Pancreas (tissue), 10 donors: ENCODE data around the gene NMRAL1. TPM values are rescaled to one million over a fixed set of nuclear protein-coding genes. Genes with fewer than 3 reads are reported as not detected.
A peak's percentile ranks its signal among the peaks of the same experiment; 100 is the strongest.

Experiments
- ATAC-seq, 4 donors: fragments of 200-7000 bp; cut with Tn5 transposase; one replicate each; pipeline versions ENCODE4 v1.8.0 to v1.9.1; 2020; ENCODE audit warnings: mild to moderate bottlenecking in 4 of 4, moderate library complexity in 4 of 4
- DNase-seq, 6 donors: peaks; one replicate each; pipeline ENCODE4 v3.0.0-alpha.2; 2020
- FAIRE-seq: peaks from 2 replicates; lab custom pipeline; 2012; peaks lifted over from hg19 to GRCh38; lab: Jason Lieb, UNC
- H3K27ac ChIP-seq, 4 donors: fragments of 200-600 bp; sonication (generic); 1 replicate in 3 of 4; 2 replicates in 1 of 4; pipeline versions ENCODE4 v1.5.0 to v1.8.0; 2020
- H3K27me3 ChIP-seq, 4 donors: fragments of 200-600 bp; one replicate each; pipeline ENCODE4 v1.8.0; 2021
- H3K36me3 ChIP-seq, 3 donors: fragments of 200-600 bp; sonication (generic) in 1 of 3; one replicate each; pipeline versions ENCODE4 v1.5.0 to v1.8.0; 2020 to 2021
- H3K4me1 ChIP-seq, 3 donors: fragments of 200-600 bp; one replicate each; pipeline ENCODE4 v1.8.0; 2021
- H3K4me3 ChIP-seq, 4 donors: fragments of 200-600 bp; sonication (generic) in 2 of 4; one replicate each; pipeline versions ENCODE4 v1.5.0 to v1.8.0; 2020 to 2021
- H3K9me3 ChIP-seq, 4 donors: fragments of 200-600 bp; one replicate each; pipeline ENCODE4 v1.8.0; 2021
- WGBS, 2 donors: extraction: QIAGEN DNeasy Blood & Tissue Kit; methylation state at CpG; one replicate each; pipeline ENCODE4 v1.1.7; 2013; 5-methylcytosine and 5-hydroxymethylcytosine counted together
- intact Hi-C, 3 donors: fragments of 100-400 bp; cut with DNase I; formaldehyde crosslinking; loops; one replicate each; pipeline versions ENCODE4 v1.11.1 to v1.14.2; 2022
- polyA plus RNA-seq, 2 donors: library from polyadenylated mRNA; stranded (reverse); fragments of 200-250 nt; gene quantifications; one replicate each; pipeline ENCODE4 v1.2.3, GENCODE V29; 2013
- total RNA-seq, 6 donors: library from RNA; stranded (reverse); fragmentation: NEBNext Ultra II Directional in 4 of 6; extraction: Animal tissue kit (Norgen Biotek cat#: 25700) in 4 of 6; gene quantifications; one replicate each; pipeline versions ENCODE4 v1.2.1 to v1.2.4, GENCODE V29; 2021 to 2023
- TF ChIP-seq, protein P1 (sequence below), 4 donors: fragments of 200-600 bp; sonication (generic) in 3 of 4; IDR thresholded peaks; one replicate each; pipeline versions ENCODE4 v1.5.0 to v1.8.0; 2021; ENCODE audit warnings: antibody characterized with exemption in 4 of 4
- donor health status: healthy with polysubstance abuse.
- donor health status: DM: no; HTN: no; CAD: no; lungs with moderate emphysema.
- donor health status: DM: no; HTN: no; CAD: no.
- donor health status: control.
- donor health status: control.
- donor health status: Bipolar disorder and iron deficiency.
- donor health status: DM: yes; HTN: yes; CAD: no.
- donor health status: DM: no; HTN: no; CAD: no.
- donor health status: DM: no; HTN: no; CAD: no.
- donor health status: DM: yes; HTN: yes; CAD: no.

NMRAL1 gene
- total and polyA plus RNA-seq, 8 donors = 21.9 to 84.7 (median 25.1) TPM

DNA sequence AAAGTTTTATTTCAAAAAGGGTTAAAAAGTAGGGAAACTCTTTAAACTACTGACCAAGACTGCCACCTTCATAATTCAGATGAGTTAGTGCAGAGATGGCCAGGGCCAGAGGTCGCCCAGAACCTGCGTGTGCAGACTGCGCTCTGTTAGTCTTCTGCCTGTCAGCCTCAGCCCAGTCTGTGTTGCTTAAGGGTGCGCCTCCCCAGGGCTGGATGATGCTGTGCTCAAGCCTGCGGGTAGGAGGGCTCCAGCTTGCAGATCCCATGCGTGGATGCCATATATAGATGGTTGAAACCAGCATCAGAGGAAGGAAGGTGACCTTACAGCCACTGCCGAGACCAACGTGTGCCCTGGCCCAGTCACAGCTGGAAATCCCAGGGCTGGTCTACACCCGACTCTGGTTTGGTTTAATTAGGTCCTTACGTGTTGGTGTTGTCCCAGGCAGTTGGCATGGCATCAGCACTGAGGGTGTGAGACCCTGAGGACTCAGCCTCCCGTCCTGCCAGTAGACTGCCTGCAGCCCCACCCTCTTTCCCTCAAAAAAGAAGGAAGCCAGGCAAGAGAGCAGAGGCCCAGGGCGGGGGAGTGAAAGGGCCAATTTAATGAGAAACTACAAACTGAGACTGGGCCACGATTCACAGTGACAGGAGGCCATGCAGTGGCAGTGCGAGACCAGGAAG lies 36.5 kb upstream of the NMRAL1 start:
- Histone ChIP-seq H3K27ac (peak overlapping the region in 1 of 4 donors; percentile 19), H3K4me3 (no peak overlapping the region), H3K9me3 (no peaks in the 10 kb centered on the region), H3K36me3 (peaks cover 3 to 39% (median 13%) of the 10 kb centered on the region in 3 donors), H3K27me3 (no peaks in the 10 kb centered on the region), H3K4me1 (peaks cover 0 to 14% (median 0%) of the 10 kb centered on the region in 3 donors)
- 74 to 77% methylated on average over 14 of the region's 14 CpGs for WGBS, 2 donors
- FAIRE-seq (no peak), DNase-seq (no peak), ATAC-seq (no peak)
- intact Hi-C loops = loop anchor here in 2 of 3 donors (5.0 to 10.0 kb wide), 3 partner anchors 36 to 74 kb away; no protein-coding TSS in a partner anchor
- TF ChIP-seq, protein P1, sequence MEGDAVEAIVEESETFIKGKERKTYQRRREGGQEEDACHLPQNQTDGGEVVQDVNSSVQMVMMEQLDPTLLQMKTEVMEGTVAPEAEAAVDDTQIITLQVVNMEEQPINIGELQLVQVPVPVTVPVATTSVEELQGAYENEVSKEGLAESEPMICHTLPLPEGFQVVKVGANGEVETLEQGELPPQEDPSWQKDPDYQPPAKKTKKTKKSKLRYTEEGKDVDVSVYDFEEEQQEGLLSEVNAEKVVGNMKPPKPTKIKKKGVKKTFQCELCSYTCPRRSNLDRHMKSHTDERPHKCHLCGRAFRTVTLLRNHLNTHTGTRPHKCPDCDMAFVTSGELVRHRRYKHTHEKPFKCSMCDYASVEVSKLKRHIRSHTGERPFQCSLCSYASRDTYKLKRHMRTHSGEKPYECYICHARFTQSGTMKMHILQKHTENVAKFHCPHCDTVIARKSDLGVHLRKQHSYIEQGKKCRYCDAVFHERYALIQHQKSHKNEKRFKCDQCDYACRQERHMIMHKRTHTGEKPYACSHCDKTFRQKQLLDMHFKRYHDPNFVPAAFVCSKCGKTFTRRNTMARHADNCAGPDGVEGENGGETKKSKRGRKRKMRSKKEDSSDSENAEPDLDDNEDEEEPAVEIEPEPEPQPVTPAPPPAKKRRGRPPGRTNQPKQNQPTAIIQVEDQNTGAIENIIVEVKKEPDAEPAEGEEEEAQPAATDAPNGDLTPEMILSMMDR (IDR thresholded peaks at IDR 0.05) = no peak

DNA sequence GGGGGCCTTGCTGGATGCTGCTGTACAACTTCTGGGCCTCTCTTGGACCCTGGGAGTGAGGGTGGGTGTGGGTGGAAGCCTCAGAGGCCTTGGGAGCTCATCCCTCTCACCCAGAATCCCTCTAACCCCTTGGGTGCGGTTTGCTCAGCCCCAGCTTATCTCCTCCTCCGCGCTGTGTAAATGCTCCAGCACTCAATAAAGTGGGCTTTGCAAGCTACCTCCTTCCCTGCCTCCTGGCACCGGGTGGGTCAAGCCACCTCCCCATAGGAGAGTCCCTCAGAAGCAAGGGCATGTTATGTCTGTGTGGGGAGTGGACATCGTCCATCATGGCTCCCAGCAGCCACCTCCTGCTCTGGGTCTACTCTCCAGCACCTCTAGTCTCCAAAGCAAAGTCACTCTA lies 35.7 kb upstream of the NMRAL1 start:
- no peaks in the 10 kb centered on the region for H3K27me3 ChIP-seq
- no peak for FAIRE-seq
- WGBS, 2 donors = 75% methylated on average over 5 of the region's 5 CpGs
- no peak for ATAC-seq
- H3K36me3 ChIP-seq = peaks cover 3 to 39% (median 13%) of the 10 kb centered on the region in 3 donors
- H3K27ac ChIP-seq = no peak overlapping the region
- H3K9me3 ChIP-seq = no peaks in the 10 kb centered on the region
- H3K4me1 ChIP-seq = peaks cover 0 to 8% (median 0%) of the 10 kb centered on the region in 3 donors
- intact Hi-C loops = loop anchor here in 2 of 3 donors (5.0 to 10.0 kb wide), 3 partner anchors 37 to 75 kb away; no protein-coding TSS in a partner anchor
- no peak overlapping the region for H3K4me3 ChIP-seq
- no peak for DNase-seq
- TF ChIP-seq, protein P1 (IDR thresholded peaks at IDR 0.05) = no peak

DNA sequence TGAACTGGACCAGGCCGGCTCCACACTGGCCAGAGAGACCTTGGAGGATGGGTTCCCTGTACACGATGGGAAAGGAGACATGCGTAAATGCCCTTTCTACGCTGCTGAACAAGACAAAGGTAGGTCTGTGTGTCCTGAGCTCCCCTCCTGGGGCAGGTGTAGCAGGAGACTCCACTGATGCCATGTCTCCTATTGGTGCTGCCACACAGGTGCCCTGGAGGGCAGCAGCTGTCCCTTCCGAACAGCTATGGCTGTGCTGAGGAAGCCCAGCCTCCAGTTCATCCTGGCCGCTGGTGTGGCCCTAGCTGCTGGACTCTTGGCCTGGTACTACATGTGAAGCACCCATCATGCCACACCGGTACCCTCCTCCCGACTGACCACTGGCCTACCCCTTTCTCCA lies 35.0 kb upstream of the NMRAL1 start:
- Histone ChIP-seq H3K27me3 (no peaks in the 10 kb centered on the region), H3K4me3 (no peak overlapping the region), H3K36me3 (peaks cover 3 to 39% (median 13%) of the 10 kb centered on the region in 3 donors), H3K9me3 (no peaks in the 10 kb centered on the region), H3K4me1 (peaks cover 0 to 6% (median 0%) of the 10 kb centered on the region in 3 donors), H3K27ac (no peak overlapping the region)
- ATAC-seq = no peak
- FAIRE-seq = no peak
- 87 to 88% methylated on average over 8 of the region's 8 CpGs for WGBS, 2 donors
- TF ChIP-seq, protein P1 (IDR thresholded peaks at IDR 0.05) = no peak
- no peak for DNase-seq
- intact Hi-C loops = no loop called here

DNA sequence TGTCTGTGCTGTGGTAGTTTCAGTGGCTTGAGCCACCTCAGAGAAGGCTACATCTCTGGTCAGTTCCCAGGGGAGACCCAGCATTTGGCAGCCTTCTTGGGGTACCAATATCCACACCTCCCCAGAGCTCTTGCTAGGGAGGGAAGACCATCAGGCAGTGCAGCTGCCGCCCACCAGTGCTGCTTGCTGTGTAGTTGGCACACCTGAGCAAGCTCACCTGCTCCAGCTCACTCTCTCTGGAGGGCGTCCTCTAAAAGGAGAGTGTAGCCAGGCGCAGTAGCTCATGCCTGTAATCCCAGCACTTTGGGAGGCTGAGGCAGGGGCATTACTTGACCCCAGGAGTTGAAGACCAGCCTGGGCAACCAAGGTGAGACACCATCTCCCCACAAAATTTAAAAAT lies 34.4 kb upstream of the NMRAL1 start:
- Histone ChIP-seq H3K9me3 (no peaks in the 10 kb centered on the region), H3K27ac (no peak overlapping the region), H3K36me3 (peaks cover 3 to 39% (median 13%) of the 10 kb centered on the region in 3 donors), H3K4me1 (peaks cover 0 to 5% (median 0%) of the 10 kb centered on the region in 3 donors), H3K4me3 (no peak overlapping the region), H3K27me3 (no peaks in the 10 kb centered on the region)
- no peak for DNase-seq
- no peak for ATAC-seq
- TF ChIP-seq, protein P1 (IDR thresholded peaks at IDR 0.05) = no peak
- WGBS, 2 donors = 89 to 90% methylated on average over 3 of the region's 3 CpGs
- intact Hi-C loops = no loop called here
- no peak for FAIRE-seq
